ENCODE results near the gene SIK3.

DNA sequence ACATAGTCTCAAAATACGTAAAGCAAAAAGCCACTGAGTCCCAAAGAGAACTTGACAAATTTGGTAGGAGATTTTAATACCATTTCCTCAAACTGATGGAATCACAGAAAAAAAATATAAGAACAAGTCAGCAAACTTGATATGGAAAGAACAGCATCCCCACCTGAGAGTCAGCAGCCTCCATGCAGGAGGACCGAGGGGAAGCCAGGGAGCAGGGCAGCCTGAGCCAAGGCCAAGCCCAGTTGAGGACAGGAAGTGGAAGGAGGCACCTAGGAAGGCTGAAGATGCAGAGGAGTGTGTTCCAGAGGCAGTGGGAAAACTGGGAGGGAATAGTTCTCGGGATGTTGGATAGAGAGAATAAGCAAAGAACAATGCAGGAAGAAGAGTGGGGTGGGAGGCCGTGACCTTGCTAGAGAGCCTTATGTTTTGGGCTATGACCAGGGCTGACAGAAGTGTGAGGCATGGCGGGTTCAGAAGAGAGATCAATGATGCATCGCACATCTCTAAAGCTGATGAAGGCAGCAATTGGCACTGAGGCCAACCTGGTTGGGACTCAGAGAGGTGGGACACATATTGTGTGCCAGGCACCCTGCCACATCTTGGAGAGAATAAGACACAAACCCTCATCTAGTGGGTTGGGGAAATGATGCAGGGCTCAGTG is 290.5 kb downstream of the SIK3 start:
- no peak for TF ChIP-seq POLR2A (IDR thresholded peaks at IDR 0.05)
- TF ChIP-seq, protein P1, sequence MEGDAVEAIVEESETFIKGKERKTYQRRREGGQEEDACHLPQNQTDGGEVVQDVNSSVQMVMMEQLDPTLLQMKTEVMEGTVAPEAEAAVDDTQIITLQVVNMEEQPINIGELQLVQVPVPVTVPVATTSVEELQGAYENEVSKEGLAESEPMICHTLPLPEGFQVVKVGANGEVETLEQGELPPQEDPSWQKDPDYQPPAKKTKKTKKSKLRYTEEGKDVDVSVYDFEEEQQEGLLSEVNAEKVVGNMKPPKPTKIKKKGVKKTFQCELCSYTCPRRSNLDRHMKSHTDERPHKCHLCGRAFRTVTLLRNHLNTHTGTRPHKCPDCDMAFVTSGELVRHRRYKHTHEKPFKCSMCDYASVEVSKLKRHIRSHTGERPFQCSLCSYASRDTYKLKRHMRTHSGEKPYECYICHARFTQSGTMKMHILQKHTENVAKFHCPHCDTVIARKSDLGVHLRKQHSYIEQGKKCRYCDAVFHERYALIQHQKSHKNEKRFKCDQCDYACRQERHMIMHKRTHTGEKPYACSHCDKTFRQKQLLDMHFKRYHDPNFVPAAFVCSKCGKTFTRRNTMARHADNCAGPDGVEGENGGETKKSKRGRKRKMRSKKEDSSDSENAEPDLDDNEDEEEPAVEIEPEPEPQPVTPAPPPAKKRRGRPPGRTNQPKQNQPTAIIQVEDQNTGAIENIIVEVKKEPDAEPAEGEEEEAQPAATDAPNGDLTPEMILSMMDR (IDR thresholded peaks at IDR 0.05): no peak

Data from prostate gland (tissue), 2 donors.